Right cardiac atrium (tissue), 5 donors: Measurements from ENCODE around the gene LEMD1. TPM values are rescaled to one million over a fixed set of nuclear protein-coding genes. Genes with fewer than 3 reads are reported as not detected.
A peak's percentile ranks its signal among the peaks of the same experiment; 100 is the strongest.
"Not testable (repeated sequence)": the region's sequence is repeated elsewhere in the genome, so short reads cannot be mapped to it uniquely, and the experiment has no call there.

ENCODE experiments used
- ATAC-seq, 2 donors: fragments of 200-7000 bp; cut with Tn5 transposase; one replicate each; pipeline versions ENCODE4 v1.8.0 to v1.9.1; 2020; ENCODE audit warnings: moderate library complexity in 2 of 2, mild to moderate bottlenecking in 1 of 2
- DNase-seq, 3 donors: peaks; one replicate each; pipeline ENCODE4 v3.0.0-alpha.2; 2020
- H3K27ac ChIP-seq: one replicate; pipeline ENCODE4 v1.5.1; 2013; ENCODE audit warnings: mild to moderate bottlenecking, low read length, control low read depth, moderate library complexity
- H3K27me3 ChIP-seq: one replicate; pipeline ENCODE4 v1.6.1; 2013; ENCODE audit not compliant: control insufficient read depth, insufficient read depth
- H3K4me1 ChIP-seq: one replicate; pipeline ENCODE4 v1.6.1; 2013; ENCODE audit warnings: low read length; ENCODE audit not compliant: control insufficient read depth, insufficient read depth
- H3K4me3 ChIP-seq: one replicate; pipeline ENCODE4 v1.5.1; 2013; ENCODE audit warnings: low read length, control low read depth
- H3K9me3 ChIP-seq: one replicate; pipeline ENCODE4 v1.6.1; 2013; ENCODE audit warnings: low read length; ENCODE audit not compliant: control insufficient read depth
- WGBS: extraction: QIAGEN DNeasy Blood & Tissue Kit; methylation state at CpG from one replicate; pipeline ENCODE4 v1.1.7; 2013; 5-methylcytosine and 5-hydroxymethylcytosine counted together
- intact Hi-C, 4 donors: fragments of 100-400 bp; cut with DNase I; formaldehyde crosslinking; loops; one replicate each; pipeline versions ENCODE4 v1.11.0 to v1.14.0; 2022 to 2023
- polyA plus RNA-seq: library from polyadenylated mRNA; stranded (reverse); fragments of 200-250 nt; gene quantifications from one replicate; pipeline ENCODE4 v1.2.3, GENCODE V29; 2013
- total RNA-seq, 4 donors: library from RNA; stranded (reverse); fragmentation: NEBNext Ultra II Directional; extraction: Animal tissue kit (Norgen Biotek cat#: 25700); gene quantifications; one replicate each; pipeline ENCODE4 v1.2.1, GENCODE V29; 2021
- donor health status: healthy with polysubstance abuse.
- donor health status: DM: no; HTN: yes; CAD: no.
- donor health status: DM: no; HTN: no; CAD: no.
- donor health status: DM: no; HTN: yes; CAD: no; lungs with severe emphysema.
- donor health status: DM: yes; HTN: yes; CAD: no.

Gene LEMD1
- total and polyA plus RNA-seq, 5 donors: not detected

GRCh38 chr1:205374210-205375078 is 47.4 kb downstream of the LEMD1 start:
- intact Hi-C loops: no loop called here
- H3K4me1 ChIP-seq: no peaks in the 10 kb centered on the region
- no peaks in the 10 kb centered on the region for H3K27me3 ChIP-seq
- no peak for DNase-seq
- no peak overlapping the region for H3K27ac ChIP-seq
- ATAC-seq: peak in 1 of 2 donors; percentile 47
- H3K4me3 ChIP-seq: no peak overlapping the region
- 54% methylated on average over 10 of the region's 10 CpGs for WGBS
- no peaks in the 10 kb centered on the region for H3K9me3 ChIP-seq

GRCh38 chr1:205373798-205374175 is 48.1 kb downstream of the LEMD1 start:
- Histone ChIP-seq H3K27ac (no peak overlapping the region), H3K9me3 (no peaks in the 10 kb centered on the region), H3K4me3 (no peak overlapping the region), H3K27me3 (no peaks in the 10 kb centered on the region), H3K4me1 (no peaks in the 10 kb centered on the region)
- ATAC-seq (no peak), DNase-seq (no peak)
- intact Hi-C loops: no loop called here
- WGBS: 77% methylated on average over 2 of the region's 2 CpGs

- Histone ChIP-seq H3K4me1 (no peaks in the 10 kb centered on the region), H3K27ac (no peak overlapping the region), H3K4me3 (no peak overlapping the region), H3K27me3 (no peaks in the 10 kb centered on the region), H3K9me3 (no peaks in the 10 kb centered on the region)
- 39% methylated on average over 9 of the region's 9 CpGs for WGBS
- intact Hi-C loops: no loop called here
- DNase-seq (no peak), ATAC-seq (no peak)
These were observed 48.6 kb downstream of the LEMD1 start for GRCh38 chr1:205373022-205373797.

DNA sequence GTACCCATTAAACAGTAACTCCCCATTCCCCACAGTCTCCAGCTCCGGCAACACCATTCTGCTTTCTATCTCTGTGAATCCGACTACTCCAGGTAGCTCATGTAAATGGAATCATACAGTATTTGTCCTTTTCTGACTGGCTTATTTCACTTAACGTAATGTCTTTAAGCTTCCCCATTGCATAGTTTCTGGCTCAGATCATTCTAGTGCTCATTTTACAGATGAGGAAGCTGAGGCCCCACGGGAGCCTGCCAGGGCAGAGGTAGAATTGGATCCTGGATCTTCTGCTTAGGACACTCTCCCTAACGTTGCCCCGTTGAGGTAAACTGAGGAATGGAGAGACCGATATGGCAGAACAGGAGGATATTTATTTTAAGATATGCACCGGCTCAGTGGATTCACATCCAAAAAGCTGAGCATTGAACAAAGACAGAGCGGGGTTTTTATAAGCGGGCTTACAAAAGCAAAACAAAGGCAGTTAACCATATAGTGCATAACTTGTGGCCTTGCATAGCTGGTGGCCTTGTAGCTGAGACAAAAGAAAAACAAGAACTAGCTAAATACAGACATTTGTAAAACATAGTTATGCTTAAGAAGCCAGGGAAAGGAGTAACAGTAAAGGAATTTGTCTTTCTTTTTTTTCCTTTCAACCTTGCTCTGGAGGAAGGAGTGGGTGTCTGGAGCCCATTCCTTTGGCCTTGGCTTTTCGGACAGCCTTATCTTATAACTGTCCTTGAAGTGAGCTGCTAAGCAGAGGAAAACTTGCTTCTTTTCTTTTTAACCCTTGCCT is 49.8 kb downstream of the LEMD1 start:
- Histone ChIP-seq H3K4me1 (no peaks in the 10 kb centered on the region), H3K9me3 (no peaks in the 10 kb centered on the region), H3K27ac (no peak overlapping the region), H3K4me3 (no peak overlapping the region), H3K27me3 (no peaks in the 10 kb centered on the region)
- 48% methylated on average over 11 of the region's 11 CpGs for WGBS
- no peak for ATAC-seq
- intact Hi-C loops: no loop called here
- no peak for DNase-seq

DNA sequence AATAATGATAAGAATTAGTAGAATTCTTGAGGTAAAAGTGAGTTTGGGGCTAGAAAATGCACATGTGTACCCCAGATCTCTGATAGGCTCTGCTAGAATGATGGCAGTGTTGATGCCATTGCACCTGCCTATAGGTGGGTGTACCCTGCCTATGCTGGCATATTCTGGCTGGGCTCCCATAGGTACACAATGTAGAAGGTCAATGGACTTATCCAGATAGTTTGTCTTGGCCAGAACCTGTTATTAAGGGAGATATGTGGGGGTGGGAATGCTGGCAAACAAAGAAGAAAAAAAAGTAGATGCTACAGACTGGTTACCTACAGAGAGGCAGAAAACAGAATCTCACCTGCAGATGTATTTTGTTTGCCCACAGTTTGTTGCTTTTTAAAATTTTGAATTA is 51.1 kb downstream of the LEMD1 start:
- no peaks in the 10 kb centered on the region for H3K27me3 ChIP-seq
- intact Hi-C loops: no loop called here
- no peak overlapping the region for H3K4me3 ChIP-seq
- ATAC-seq: no peak
- H3K9me3 ChIP-seq: no peaks in the 10 kb centered on the region
- H3K4me1 ChIP-seq: no peaks in the 10 kb centered on the region
- no peak overlapping the region for H3K27ac ChIP-seq
- no peak for DNase-seq

DNA sequence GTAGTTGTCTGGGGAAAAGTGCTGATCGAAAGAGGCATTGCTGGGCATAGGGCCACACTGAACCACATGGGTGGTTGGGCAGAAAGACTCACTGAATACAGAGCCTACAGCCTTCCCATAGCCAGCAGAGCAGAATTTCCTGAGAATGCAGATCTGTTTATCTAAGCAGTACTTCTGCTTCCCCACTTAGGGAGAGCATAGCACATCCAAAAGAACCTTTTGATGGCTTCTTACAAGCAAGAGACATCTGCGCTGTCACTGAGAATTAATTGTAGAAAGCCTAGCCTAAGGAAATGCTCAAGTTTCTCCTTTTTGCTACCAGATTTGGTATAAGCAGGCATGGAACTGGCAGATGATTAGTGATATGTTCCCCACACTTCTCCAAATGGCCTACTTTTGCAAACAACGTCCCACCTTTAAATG is 52.1 kb downstream of the LEMD1 start:
- no peak overlapping the region for H3K27ac ChIP-seq
- no peak for ATAC-seq
- no peaks in the 10 kb centered on the region for H3K27me3 ChIP-seq
- no peaks in the 10 kb centered on the region for H3K4me1 ChIP-seq
- WGBS: 53% methylated on average over 3 of the region's 3 CpGs
- H3K4me3 ChIP-seq: no peak overlapping the region
- no peak for DNase-seq
- intact Hi-C loops: no loop called here
- no peaks in the 10 kb centered on the region for H3K9me3 ChIP-seq

GRCh38 chr1:205368478-205368877 is 53.4 kb downstream of the LEMD1 start:
- intact Hi-C loops: no loop called here
- no peaks in the 10 kb centered on the region for H3K9me3 ChIP-seq
- H3K4me3 ChIP-seq: no peak overlapping the region
- H3K4me1 ChIP-seq: no peaks in the 10 kb centered on the region
- H3K27ac ChIP-seq: no peak overlapping the region
- DNase-seq (no peak), ATAC-seq (no peak)
- WGBS: 93% methylated on average over 6 of the region's 6 CpGs
- H3K27me3 ChIP-seq: no peaks in the 10 kb centered on the region

GRCh38 chr1:205365945-205366463 is 55.9 kb downstream of the LEMD1 start:
- intact Hi-C loops: no loop called here

GRCh38 chr1:205365086-205365485 is 56.8 kb downstream of the LEMD1 start:
- 90% methylated on average over 8 of the region's 8 CpGs for WGBS
- intact Hi-C loops, H3K4me1 ChIP-seq, H3K27ac ChIP-seq, DNase-seq, H3K27me3 ChIP-seq, H3K4me3 ChIP-seq, H3K9me3 ChIP-seq, ATAC-seq: not testable (repeated sequence)

More at GRCh38 chr1:205365945-205366463, 55.9 kb downstream of the LEMD1 start:
- H3K4me1 ChIP-seq: no peaks in the 10 kb centered on the region
- H3K9me3 ChIP-seq: no peaks in the 10 kb centered on the region
- 36% methylated on average over 8 of the region's 8 CpGs for WGBS
- no peaks in the 10 kb centered on the region for H3K27me3 ChIP-seq
- ATAC-seq: peak; percentile 14 to 38
- no peak overlapping the region for H3K27ac ChIP-seq
- DNase-seq: peak in 1 of 3 donors; percentile 60
- H3K4me3 ChIP-seq: no peak overlapping the region

GRCh38 chr1:205360891-205361290 is 61.0 kb downstream of the LEMD1 start:
- Histone ChIP-seq H3K27me3 (no peaks in the 10 kb centered on the region), H3K9me3 (no peaks in the 10 kb centered on the region), H3K4me3 (no peak overlapping the region), H3K4me1 (no peaks in the 10 kb centered on the region), H3K27ac (no peak overlapping the region)
- intact Hi-C loops: no loop called here
- DNase-seq (no peak), ATAC-seq (no peak)
- WGBS: 60% methylated on average over 4 of the region's 4 CpGs
